ENCODE results near the gene RGS9.
"Not testable (repeated sequence)": the region's sequence is repeated elsewhere in the genome, so short reads cannot be mapped to it uniquely, and the experiment has no call there.

RGS9 gene

DNA sequence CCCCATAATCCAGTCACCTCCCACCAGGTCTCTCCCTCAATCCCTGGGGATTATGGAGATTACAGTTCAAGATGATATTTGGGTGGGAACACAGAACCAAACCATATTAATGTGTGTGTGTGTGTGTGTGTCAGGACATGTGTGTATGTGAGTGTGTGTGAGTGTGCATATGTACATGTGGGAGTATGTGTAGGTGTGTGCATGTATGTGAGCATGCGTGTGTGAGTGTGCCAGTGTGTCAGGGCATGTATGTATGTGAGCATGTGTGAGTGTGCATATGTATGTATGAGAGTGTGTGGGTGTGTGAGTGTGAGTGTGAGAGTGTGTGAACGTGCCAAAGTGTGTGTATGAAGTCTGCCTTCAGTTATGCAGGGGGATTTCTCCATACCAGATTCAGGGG is 37.8 kb downstream of the RGS9 start:
- DNase-seq (no peak), ATAC-seq (replicated peaks) (no peak)
- peaks cover 26 to 36% of the 10 kb centered on the region in 2 donors for H3K4me1 Mint-ChIP-seq
- H3K9me3 Mint-ChIP-seq, result peaks cover 3 to 10% of the 10 kb centered on the region in 2 donors
- H3K27me3 Mint-ChIP-seq, result peaks cover 0 to 14% of the 10 kb centered on the region in 2 donors
- H3K27ac Mint-ChIP-seq, result no peak overlapping the region
- H3K36me3 Mint-ChIP-seq, result peaks cover 2 to 14% of the 10 kb centered on the region in 2 donors
- no peak overlapping the region for H3K4me3 Mint-ChIP-seq

DNA sequence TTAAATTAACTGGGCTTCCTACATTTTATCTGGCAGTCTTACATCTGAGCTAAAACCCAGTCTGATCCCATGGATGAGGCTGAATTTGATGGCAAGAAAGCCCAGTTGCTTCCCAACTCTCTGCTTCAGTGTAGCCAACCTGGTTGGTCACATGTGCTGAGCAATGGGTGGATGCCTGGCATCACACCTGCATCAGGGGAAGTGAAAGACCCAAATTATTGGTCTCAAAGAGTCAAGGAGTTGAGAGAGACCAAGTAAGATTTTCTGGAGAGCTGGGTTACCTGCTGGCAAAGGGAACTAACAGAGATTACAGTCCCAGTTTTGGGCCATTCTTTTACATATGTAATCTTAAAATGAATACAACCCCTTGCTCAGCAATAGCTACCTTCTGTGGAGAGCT is 38.8 kb downstream of the RGS9 start:
- H3K27ac Mint-ChIP-seq, result no peak overlapping the region
- H3K4me1 Mint-ChIP-seq, result peaks cover 30 to 46% of the 10 kb centered on the region in 2 donors
- H3K4me3 Mint-ChIP-seq, result no peak overlapping the region
- H3K9me3 Mint-ChIP-seq, result peaks cover 3 to 10% of the 10 kb centered on the region in 2 donors
- ATAC-seq (replicated peaks) (peak in 1 of 2 donors; percentile 24), DNase-seq (no peak)
- H3K27me3 Mint-ChIP-seq, result peaks cover 0 to 14% of the 10 kb centered on the region in 2 donors
- H3K36me3 Mint-ChIP-seq, result peaks cover 2 to 14% of the 10 kb centered on the region in 2 donors

DNA sequence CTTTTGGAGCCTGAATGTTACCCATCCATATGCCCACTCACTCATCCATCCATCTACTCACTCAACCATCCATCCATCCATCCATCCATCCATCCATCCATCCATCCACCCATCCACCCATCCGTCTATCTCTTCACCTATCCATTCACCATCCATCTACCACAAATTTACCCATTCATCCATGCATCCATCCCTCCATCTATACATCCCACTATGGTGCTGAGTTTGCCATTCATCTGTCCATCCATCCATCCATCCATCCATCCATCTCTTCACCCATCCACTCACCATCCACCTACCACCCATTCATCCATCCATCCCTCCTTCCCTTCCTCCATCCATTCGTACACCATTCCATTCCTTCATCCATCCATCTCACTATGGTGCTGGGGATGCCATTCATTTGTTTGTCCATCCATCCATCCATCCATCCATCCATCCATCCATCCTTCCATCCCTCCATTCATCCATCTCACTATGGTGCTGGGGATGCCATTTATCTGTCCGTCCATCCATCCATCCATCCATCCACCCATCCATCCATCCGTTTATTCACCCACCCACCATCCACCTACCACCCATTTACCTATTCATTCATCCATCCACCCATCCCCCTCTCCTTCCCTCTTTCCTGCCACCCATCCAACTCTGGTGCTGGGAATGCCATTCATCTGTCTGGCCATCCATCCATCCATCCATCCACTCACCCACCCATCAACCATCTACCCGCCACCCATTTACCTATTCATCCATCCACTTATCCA is 39.7 kb downstream of the RGS9 start:
- peaks cover 3 to 10% of the 10 kb centered on the region in 2 donors for H3K9me3 Mint-ChIP-seq
- peak overlapping the region; percentile 56 for H3K27ac Mint-ChIP-seq
- DNase-seq, result no peak
- peaks cover 2 to 14% of the 10 kb centered on the region in 2 donors for H3K36me3 Mint-ChIP-seq
- no peak overlapping the region for H3K4me3 Mint-ChIP-seq
- H3K27me3 Mint-ChIP-seq, result peaks cover 0 to 14% of the 10 kb centered on the region in 2 donors
- no peak for ATAC-seq (replicated peaks)
- peaks cover 36 to 54% of the 10 kb centered on the region in 2 donors for H3K4me1 Mint-ChIP-seq

DNA sequence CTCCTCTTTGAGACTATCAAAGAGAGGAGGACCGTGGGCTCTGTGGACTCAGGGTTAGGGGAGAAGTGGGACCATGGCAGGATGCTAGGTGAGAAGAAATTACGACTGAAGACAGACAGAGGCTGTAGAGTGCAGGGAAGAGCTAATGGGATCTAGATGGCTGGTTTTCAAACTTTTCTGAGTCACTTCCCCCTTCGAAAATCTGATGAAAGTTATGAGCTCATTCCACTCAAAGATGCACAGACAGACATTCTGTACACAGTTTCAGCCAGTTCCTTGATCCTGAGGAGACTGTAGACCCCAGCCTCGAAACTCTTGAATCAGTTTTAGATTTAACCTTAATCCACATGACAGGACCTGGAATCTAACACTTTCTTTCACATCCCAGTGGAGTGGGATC is 40.7 kb downstream of the RGS9 start:
- H3K4me3 Mint-ChIP-seq, result no peak overlapping the region
- DNase-seq (no peak), ATAC-seq (replicated peaks) (no peak)
- peaks cover 44 to 65% of the 10 kb centered on the region in 2 donors for H3K4me1 Mint-ChIP-seq
- H3K27me3 Mint-ChIP-seq, result peaks cover 0 to 14% of the 10 kb centered on the region in 2 donors
- peaks cover 3 to 10% of the 10 kb centered on the region in 2 donors for H3K9me3 Mint-ChIP-seq
- peaks cover 2 to 14% of the 10 kb centered on the region in 2 donors for H3K36me3 Mint-ChIP-seq
- peak overlapping the region; percentile 80 for H3K27ac Mint-ChIP-seq

DNA sequence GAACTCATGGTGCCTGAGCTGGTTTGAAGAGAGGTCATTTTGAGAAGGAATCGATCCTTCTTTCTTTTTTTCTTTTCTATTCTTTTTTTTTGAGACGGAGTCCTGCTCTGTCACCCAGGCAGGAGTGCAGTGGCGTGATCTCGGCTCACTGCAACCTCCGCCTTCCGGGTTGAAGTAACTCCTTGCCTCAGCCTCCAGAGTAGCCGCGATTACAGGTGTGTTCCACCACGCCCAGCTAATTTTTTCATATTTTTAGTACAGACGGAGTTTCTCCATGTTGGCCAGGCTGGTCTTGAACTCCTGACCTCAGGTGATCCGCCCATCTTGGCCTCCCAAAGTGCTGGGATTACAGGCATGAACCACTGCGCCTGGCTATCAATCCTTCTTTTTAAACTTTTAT is 43.1 kb downstream of the RGS9 start:
- H3K4me3 Mint-ChIP-seq; DNase-seq; ATAC-seq (replicated peaks): not testable (repeated sequence)
- Mint-ChIP-seq H3K27me3 (peaks cover 10 to 25% of the 10 kb centered on the region in 2 donors), H3K27ac (peak overlapping the region; percentile 84), H3K4me1 (peaks cover 47 to 80% of the 10 kb centered on the region in 2 donors), H3K9me3 (peaks cover 3 to 10% of the 10 kb centered on the region in 2 donors), H3K36me3 (peaks cover 2 to 14% of the 10 kb centered on the region in 2 donors)

DNA sequence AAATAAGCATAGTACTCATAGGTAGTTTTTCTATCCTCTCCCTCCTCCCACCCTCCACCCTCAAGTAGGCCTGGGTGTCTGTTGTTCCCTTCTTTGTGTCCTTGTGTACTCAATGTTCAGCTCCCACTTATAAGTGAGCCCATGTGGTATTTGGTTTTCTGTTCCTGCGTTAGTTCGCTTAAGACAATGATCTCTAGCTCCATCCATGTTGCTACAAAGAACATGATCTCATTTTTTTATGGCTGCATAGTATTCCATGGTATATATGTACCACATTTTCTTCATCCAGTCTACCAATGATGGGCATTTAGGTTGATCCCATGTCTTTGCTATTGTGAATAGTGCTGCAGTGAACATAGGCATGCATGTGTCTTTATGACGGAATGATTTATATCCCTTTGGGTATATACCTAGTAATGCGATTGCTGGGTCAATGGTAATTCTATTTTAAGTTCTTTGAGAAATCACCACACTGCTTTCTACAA is 43.6 kb downstream of the RGS9 start:
- not testable (repeated sequence) for DNase-seq
- H3K36me3 Mint-ChIP-seq, result peaks cover 2 to 14% of the 10 kb centered on the region in 2 donors
- H3K9me3 Mint-ChIP-seq, result peaks cover 3 to 10% of the 10 kb centered on the region in 2 donors

DNA sequence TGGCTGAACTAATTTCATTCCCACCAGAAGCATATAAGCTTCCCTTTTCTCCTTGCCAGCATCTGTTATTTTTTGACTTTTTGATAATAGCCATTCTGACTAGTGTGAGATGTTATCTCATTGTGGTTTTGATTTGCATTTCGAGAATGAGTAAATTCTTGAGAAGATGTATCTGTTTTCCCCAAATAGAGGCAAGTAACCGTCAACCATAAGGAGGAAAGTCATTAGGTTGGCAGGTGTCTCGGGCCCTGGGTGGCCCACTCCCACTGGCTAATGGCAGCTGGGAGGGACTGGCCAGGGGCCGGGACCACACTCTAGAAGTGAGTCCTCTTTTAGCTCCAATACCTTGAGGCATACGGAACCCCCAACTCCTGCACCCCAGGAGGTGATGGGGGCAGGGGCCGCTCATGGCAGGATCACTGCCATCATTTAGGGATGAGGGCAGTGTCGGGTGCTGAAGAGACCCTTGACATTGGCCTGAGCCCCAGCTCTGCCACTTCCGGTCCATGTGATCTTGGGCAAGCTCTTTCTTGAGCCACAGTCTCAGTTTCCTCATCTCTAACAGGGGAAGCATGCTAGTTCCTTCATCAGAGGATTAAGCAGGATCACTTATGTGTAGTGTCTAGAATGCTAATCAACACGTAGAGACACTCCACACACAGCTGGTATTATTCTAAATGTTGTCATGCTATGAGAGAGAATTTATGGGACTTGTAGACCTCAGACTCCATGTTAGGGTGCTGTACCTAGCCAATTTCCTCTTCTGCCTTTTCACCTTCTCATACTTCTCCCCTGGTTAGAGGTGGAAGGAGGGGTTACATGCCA is 44.3 kb downstream of the RGS9 start:
- Mint-ChIP-seq H3K27ac (peak overlapping the region; percentile 88), H3K9me3 (peaks cover 3 to 10% of the 10 kb centered on the region in 2 donors), H3K27me3 (peaks cover 10 to 25% of the 10 kb centered on the region in 2 donors), H3K4me3 (no peak overlapping the region), H3K36me3 (peaks cover 2 to 12% of the 10 kb centered on the region in 2 donors), H3K4me1 (peaks cover 44 to 73% of the 10 kb centered on the region in 2 donors)
- DNase-seq (peak; percentile 58), ATAC-seq (replicated peaks) (peak; percentile 88 to 89)

More for the DNA sequence above, 43.6 kb downstream of the RGS9 start:
- ATAC-seq (replicated peaks), result not testable (repeated sequence)
- Mint-ChIP-seq H3K4me3 (peak overlapping the region; percentile 6 to 8), H3K27ac (peak overlapping the region; percentile 84), H3K4me1 (peaks cover 47 to 79% of the 10 kb centered on the region in 2 donors), H3K27me3 (peaks cover 10 to 25% of the 10 kb centered on the region in 2 donors)

DNA sequence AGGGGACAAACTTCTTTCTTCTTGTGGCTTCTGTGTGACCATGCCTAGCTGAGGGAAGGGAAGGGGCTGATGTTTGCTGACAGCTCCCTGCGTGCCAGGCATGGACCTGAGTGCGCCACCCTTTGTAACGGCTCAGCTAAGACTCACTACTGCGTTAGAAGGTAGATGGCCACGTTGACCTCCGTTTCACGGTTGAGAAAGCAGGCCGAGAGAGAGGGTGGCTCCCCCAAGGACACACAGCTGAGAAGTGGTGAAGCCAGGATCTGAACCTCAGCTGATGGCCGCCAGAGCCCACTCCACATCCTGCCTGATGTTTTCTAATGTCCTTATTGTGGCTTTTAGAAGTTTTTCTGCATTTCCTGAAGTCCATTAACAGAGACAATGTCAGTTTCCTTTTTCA is 45.1 kb downstream of the RGS9 start:
- ATAC-seq (replicated peaks), result no peak
- peaks cover 10 to 17% of the 10 kb centered on the region in 2 donors for H3K27me3 Mint-ChIP-seq
- H3K4me3 Mint-ChIP-seq, result no peak overlapping the region
- H3K4me1 Mint-ChIP-seq, result peaks cover 38 to 65% of the 10 kb centered on the region in 2 donors
- H3K36me3 Mint-ChIP-seq, result peaks cover 2 to 5% of the 10 kb centered on the region in 2 donors
- peaks cover 2 to 3% of the 10 kb centered on the region in 2 donors for H3K9me3 Mint-ChIP-seq
- H3K27ac Mint-ChIP-seq, result peak overlapping the region; percentile 88
- DNase-seq, result no peak

DNA sequence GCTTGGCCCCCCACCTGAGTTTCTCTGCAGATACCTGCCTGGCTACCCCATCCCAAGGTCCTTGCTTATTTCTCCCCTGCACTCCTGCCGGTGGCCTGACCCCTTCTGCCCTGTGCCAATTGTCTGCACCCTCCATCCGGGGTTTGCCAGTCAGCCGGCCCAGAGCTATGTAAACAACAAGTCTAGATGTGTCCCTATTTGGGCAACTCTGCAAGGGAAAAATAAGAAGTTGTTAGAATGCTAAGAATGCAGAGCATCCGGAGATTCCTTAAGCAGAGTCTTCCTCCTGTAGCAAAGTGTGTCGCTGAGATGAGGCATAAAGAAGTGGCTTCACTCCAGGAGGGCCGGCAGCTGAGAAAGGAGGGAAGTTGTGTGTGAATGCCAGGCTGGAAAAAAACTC is 46.6 kb downstream of the RGS9 start:
- no peaks in the 10 kb centered on the region for H3K9me3 Mint-ChIP-seq
- no peak for ATAC-seq (replicated peaks)
- no peak overlapping the region for H3K4me3 Mint-ChIP-seq
- H3K27ac Mint-ChIP-seq, result no peak overlapping the region
- no peak for DNase-seq
- H3K27me3 Mint-ChIP-seq, result peaks cover 10 to 11% of the 10 kb centered on the region in 2 donors
- no peaks in the 10 kb centered on the region for H3K36me3 Mint-ChIP-seq
- H3K4me1 Mint-ChIP-seq, result peaks cover 31 to 56% of the 10 kb centered on the region in 2 donors

DNA sequence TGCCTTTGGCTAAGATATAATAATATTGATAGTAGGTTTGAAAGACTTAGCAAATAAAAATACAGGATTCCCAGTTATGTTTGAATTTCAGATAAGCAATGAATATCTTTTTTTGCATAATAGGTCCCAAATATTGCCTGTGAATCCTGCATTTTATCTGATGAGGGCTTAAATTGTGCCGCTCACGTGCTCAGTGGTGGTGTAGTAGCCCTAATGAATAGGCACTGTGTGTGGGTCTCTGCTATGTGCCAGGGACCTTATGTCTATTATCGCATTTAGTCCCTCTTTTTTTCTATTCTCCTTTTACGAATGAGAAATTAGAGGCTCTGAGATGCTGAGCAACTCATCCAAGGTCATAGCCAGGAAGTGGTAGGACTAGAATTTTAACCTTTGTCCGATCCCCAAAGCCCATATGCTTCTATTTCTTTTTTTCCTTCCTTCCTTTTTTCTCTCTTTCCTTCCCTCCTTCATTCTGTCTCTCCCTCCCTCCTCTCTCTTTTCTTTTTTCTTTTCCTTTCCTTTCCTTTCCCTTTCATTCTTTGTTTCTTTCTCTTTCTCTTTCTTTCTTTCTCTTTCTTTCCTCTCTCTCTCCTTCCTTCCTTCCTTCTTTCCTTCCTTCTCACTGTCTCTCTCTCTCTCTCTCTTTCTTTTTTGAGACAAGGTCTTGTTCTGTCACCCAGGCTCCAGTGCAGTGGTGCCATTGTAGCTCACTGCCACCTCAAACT is 47.2 kb downstream of the RGS9 start:
- no peak overlapping the region for H3K27ac Mint-ChIP-seq
- no peak overlapping the region for H3K4me3 Mint-ChIP-seq
- no peak for DNase-seq
- no peaks in the 10 kb centered on the region for H3K9me3 Mint-ChIP-seq
- no peak for ATAC-seq (replicated peaks)
- H3K36me3 Mint-ChIP-seq, result no peaks in the 10 kb centered on the region
- H3K4me1 Mint-ChIP-seq, result peaks cover 25 to 49% of the 10 kb centered on the region in 2 donors
- H3K27me3 Mint-ChIP-seq, result peaks cover 10 to 11% of the 10 kb centered on the region in 2 donors

DNA sequence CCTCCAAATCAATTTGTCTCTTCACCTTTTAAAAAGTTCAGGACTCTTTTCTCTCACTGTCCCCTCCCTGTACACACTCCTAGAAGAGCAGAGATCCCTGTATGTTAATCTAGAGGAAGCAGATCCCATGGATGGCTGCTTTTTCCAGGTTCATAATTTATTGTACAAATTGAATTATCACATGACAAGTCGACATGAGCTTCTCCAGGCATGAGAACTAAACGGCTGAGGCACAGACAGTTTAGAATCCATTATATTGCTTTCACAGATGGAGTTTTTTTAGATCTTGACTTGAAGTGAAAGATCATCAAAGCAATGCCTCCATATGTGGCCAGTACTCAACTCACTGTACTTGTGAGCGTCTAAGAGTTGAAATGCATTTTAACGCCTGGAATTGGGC is 47.9 kb downstream of the RGS9 start:
- Mint-ChIP-seq H3K4me3 (no peak overlapping the region), H3K36me3 (no peaks in the 10 kb centered on the region)

DNA sequence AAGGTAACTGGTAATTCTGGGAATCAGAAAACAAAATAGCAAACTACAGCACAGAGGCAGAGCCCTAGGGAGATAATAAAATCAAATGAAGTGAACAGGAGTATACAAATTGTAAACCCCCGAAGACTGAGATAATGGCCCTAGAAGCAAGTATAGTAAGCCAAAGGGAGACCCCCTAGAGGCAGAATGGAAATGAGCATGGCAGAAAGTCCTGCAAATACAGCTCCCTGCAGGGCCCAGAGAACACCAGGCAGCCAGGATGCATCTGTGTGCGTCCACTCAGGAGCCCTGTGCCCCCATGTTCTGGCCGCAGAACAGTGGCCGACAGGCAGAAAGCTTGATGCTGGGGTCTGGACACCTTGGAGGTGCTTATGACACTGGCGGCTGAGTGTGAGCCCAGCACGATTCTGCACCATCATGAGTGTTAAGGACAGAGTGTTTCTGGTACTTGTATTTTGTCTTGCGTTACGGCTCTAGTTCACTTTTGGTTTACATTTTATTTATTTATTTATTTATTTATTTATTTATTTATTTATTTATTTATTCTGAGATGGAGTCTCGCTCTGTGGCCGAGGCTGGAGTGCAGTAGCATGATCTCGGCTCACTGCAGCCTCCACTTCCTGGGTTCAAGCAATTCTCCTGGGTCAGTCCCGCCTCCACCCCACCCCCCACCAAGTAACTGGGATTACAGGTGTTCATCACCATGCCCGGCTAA is 48.7 kb downstream of the RGS9 start:
- Mint-ChIP-seq H3K27me3 (peaks cover 10 to 11% of the 10 kb centered on the region in 2 donors), H3K4me1 (peaks cover 26 to 45% of the 10 kb centered on the region in 2 donors), H3K27ac (no peak overlapping the region), H3K4me3 (no peak overlapping the region), H3K36me3 (no peaks in the 10 kb centered on the region), H3K9me3 (no peaks in the 10 kb centered on the region)
- ATAC-seq (replicated peaks), result no peak
- no peak for DNase-seq

More for the DNA sequence above, 47.9 kb downstream of the RGS9 start:
- ATAC-seq (replicated peaks) (no peak), DNase-seq (no peak)
- Mint-ChIP-seq H3K9me3 (no peaks in the 10 kb centered on the region), H3K27me3 (peaks cover 10 to 11% of the 10 kb centered on the region in 2 donors), H3K4me1 (peaks cover 23 to 49% of the 10 kb centered on the region in 2 donors), H3K27ac (no peak overlapping the region)

DNA sequence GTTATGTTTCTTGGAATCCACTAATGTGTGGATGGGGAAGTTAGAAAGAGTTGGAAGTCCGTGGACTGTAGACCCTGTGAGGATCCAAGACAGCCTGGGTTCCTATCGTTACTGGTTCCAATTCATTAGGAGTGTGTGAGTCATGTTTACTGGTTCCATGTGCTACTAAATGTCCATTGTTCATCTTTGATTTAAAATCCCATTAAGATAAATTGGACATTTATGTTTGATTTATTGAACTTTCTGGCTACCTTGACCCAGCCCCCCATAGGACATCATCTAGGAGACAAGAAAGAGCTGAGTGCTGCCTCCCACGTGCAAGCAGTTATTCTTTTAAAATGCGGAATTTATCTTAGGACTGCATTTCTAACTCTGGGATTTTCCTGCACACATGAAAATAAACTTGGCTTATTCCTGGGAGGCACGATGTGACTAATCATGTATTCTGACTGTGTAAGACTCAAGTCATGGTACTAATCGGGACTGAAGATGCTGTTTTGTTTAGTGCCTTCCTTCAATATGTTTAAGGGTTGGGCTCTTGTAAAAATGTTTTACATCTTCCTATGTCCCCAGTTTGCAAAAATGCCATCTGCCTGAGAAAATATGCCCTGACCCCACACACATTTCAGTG is 53.4 kb downstream of the RGS9 start:
- H3K36me3 Mint-ChIP-seq, result no peaks in the 10 kb centered on the region
- no peak overlapping the region for H3K27ac Mint-ChIP-seq
- peaks cover 17 to 37% of the 10 kb centered on the region in 2 donors for H3K4me1 Mint-ChIP-seq
- peak in 1 of 2 donors; percentile 16 for ATAC-seq (replicated peaks)
- no peaks in the 10 kb centered on the region for H3K27me3 Mint-ChIP-seq
- H3K9me3 Mint-ChIP-seq, result no peaks in the 10 kb centered on the region
- no peak overlapping the region for H3K4me3 Mint-ChIP-seq
- DNase-seq, result no peak
